Keratinocyte (primary cell): Measurements from ENCODE around the gene GRK4. TPM values are rescaled to one million over a fixed set of nuclear protein-coding genes. Genes with fewer than 3 reads are reported as not detected.

Source experiments
- DNase-seq: peaks from one replicate; pipeline ENCODE4 v3.0.0-alpha.2; 2011; ENCODE audit warnings: low read depth, missing footprints, low spot score
- FAIRE-seq: peaks from 2 replicates; lab custom pipeline; 2011; peaks lifted over from hg19 to GRCh38; lab: Jason Lieb, UNC
- H2AFZ ChIP-seq: 2 replicates; pipeline ENCODE4 v1.6.0; 2012; ENCODE audit warnings: low read length, control low read depth, inconsistent platforms; ENCODE audit not compliant: control insufficient read depth
- H3K27ac ChIP-seq: 2 replicates; pipeline ENCODE4 v1.5.1; 2011; ENCODE audit warnings: low read length; ENCODE audit not compliant: control insufficient read depth, insufficient read depth
- H3K27me3 ChIP-seq: 3 replicates; pipeline ENCODE4 v1.6.0; 2011; ENCODE audit warnings: low read length; ENCODE audit not compliant: control insufficient read depth, insufficient read depth; ENCODE audit errors: extremely low read depth
- H3K36me3 ChIP-seq, 2 experiments: 2 replicates in 1 of 2; 3 replicates in 1 of 2; pipeline ENCODE4 v1.5.1; 2011; ENCODE audit warnings: low read length in 2 of 2, mild to moderate bottlenecking in 1 of 2; ENCODE audit not compliant: control insufficient read depth in 2 of 2, insufficient read depth in 2 of 2; ENCODE audit errors: extremely low read depth in 1 of 2
- H3K4me1 ChIP-seq: 3 replicates; pipeline ENCODE4 v1.5.1; 2011; ENCODE audit warnings: low read length; ENCODE audit not compliant: control insufficient read depth, insufficient read depth; ENCODE audit errors: extremely low read depth
- H3K4me2 ChIP-seq: 3 replicates; pipeline ENCODE4 v1.6.0; 2011; ENCODE audit warnings: low read depth, low read length; ENCODE audit not compliant: control insufficient read depth, insufficient read depth; ENCODE audit errors: extremely low read depth
- H3K4me3 ChIP-seq, 3 experiments: fragments of 200-600 bp in 1 of 3; sonication (generic) in 1 of 3; 2 replicates in 2 of 3; 3 replicates in 1 of 3; pipeline ENCODE4 v1.5.1; 2011 to 2016; ENCODE audit warnings: low read length in 3 of 3, mild to moderate bottlenecking in 3 of 3, control low read depth in 2 of 3, inconsistent platforms in 1 of 3, low read depth in 1 of 3, mixed read lengths in 1 of 3, mixed run types in 1 of 3, moderate library complexity in 1 of 3; ENCODE audit not compliant: control insufficient read depth in 2 of 3, insufficient read depth in 2 of 3; ENCODE audit errors: extremely low read depth in 1 of 3
- H3K79me2 ChIP-seq: 2 replicates; pipeline ENCODE4 v1.6.0; 2012; ENCODE audit warnings: low read length; ENCODE audit not compliant: control insufficient read depth, insufficient read depth
- H3K9ac ChIP-seq: 3 replicates; pipeline ENCODE4 v1.6.0; 2011; ENCODE audit warnings: low read length; ENCODE audit not compliant: control insufficient read depth, insufficient read depth; ENCODE audit errors: extremely low read depth
- H3K9me1 ChIP-seq: 3 replicates; pipeline ENCODE4 v1.6.0; 2011; ENCODE audit warnings: low read length; ENCODE audit not compliant: control insufficient read depth, insufficient read depth; ENCODE audit errors: extremely low read depth
- H3K9me3 ChIP-seq: 2 replicates; pipeline ENCODE4 v1.5.1; 2012; ENCODE audit warnings: low read depth, low read length; ENCODE audit not compliant: control insufficient read depth
- H4K20me1 ChIP-seq: 3 replicates; pipeline ENCODE4 v1.6.0; 2011; ENCODE audit warnings: low read length; ENCODE audit not compliant: control insufficient read depth, insufficient read depth; ENCODE audit errors: extremely low read depth
- EZH2 ChIP-seq: IDR thresholded peaks from one replicate; pipeline ENCODE4 v1.6.1; 2012; ENCODE audit warnings: inconsistent platforms, mild to moderate bottlenecking, low read length, moderate library complexity
- dilution Hi-C: fragments of 300-500 bp; cut with MboI; formaldehyde crosslinking; loops from one replicate; pipeline ENCODE4 v1.7.0; 2020; ENCODE audit warnings: low sequenced_read_pairs; ENCODE audit not compliant: extremely low pct_ligation_motif_present
- polyA plus RNA-seq, 5 experiments: library from polyadenylated mRNA; depleted of rRNA in 3 of 5; stranded (reverse) in 3 of 5; stranded (forward) in 1 of 5; unstranded in 1 of 5; fragments of >200 nt; gene quantifications; 1 replicate in 1 of 5; 2 replicates in 3 of 5; 3 replicates in 1 of 5; pipeline versions ENCODE4 v1.2.1 to v1.2.3, GENCODE V29; 2011 to 2012; ENCODE audit warnings: missing spikeins in 2 of 5, low read depth in 1 of 5, low replicate concordance in 1 of 5
- TF ChIP-seq, protein P1 (sequence below), 3 experiments: IDR thresholded peaks in 1 of 3; conservative IDR thresholded peaks in 1 of 3; optimal IDR thresholded peaks in 1 of 3; 2 replicates in 2 of 3; 3 replicates in 1 of 3; pipeline versions ENCODE3 to v1.5.1; 2011; ENCODE audit warnings: low read length in 3 of 3, mild to moderate bottlenecking in 3 of 3, moderate library complexity in 2 of 3, control low read depth in 1 of 3, inconsistent platforms in 1 of 3; ENCODE audit not compliant: insufficient read depth in 2 of 3; ENCODE audit errors: extremely low read depth in 1 of 3

The GRK4 gene
- polyA plus RNA-seq, 1 donor (not counting 4 experiments of a cell fraction or from before 2014, with no cell fraction given) = 4.3 TPM

DNA sequence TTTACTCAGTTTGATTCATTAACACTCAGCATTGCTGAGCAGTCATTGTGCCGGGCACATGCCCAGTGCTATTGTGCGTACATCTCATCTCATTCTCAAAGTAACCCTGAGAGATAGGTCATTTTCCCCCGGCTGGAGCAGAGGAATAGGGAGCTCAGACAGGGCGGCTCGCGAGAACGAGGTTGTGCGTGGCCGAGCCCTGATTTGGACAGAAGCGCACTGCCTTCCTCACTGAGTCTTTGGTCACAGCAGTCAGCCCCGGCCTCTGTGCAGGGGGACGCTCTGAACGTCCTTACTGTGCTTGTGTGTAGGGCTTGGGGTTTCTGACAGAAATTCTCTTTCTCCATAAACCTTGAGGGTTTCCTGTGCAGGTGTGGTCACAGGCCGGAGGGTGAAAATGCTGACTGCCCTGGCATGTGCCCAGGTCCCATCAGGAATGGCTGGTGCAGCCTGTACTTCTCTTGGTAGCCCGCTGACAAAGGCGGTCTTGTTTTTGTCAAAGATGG is 39.6 kb upstream of the GRK4 start:
- no peaks in the 10 kb centered on the region for H3K27me3 ChIP-seq
- H4K20me1 ChIP-seq = no peaks in the 10 kb centered on the region
- H3K9ac ChIP-seq = no peak overlapping the region
- no peak overlapping the region for H3K4me2 ChIP-seq
- no peak for DNase-seq
- no peaks in the 10 kb centered on the region for H3K9me1 ChIP-seq
- TF ChIP-seq EZH2 = no peak
- TF ChIP-seq, protein P1, sequence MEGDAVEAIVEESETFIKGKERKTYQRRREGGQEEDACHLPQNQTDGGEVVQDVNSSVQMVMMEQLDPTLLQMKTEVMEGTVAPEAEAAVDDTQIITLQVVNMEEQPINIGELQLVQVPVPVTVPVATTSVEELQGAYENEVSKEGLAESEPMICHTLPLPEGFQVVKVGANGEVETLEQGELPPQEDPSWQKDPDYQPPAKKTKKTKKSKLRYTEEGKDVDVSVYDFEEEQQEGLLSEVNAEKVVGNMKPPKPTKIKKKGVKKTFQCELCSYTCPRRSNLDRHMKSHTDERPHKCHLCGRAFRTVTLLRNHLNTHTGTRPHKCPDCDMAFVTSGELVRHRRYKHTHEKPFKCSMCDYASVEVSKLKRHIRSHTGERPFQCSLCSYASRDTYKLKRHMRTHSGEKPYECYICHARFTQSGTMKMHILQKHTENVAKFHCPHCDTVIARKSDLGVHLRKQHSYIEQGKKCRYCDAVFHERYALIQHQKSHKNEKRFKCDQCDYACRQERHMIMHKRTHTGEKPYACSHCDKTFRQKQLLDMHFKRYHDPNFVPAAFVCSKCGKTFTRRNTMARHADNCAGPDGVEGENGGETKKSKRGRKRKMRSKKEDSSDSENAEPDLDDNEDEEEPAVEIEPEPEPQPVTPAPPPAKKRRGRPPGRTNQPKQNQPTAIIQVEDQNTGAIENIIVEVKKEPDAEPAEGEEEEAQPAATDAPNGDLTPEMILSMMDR (optimal IDR thresholded peaks at IDR 0.05 in 1 of 3, IDR thresholded peaks at IDR 0.05 in 1 of 3, conservative IDR thresholded peaks at IDR 0.05 in 1 of 3; ENCODE audit: extremely low read depth in 1 of 3, insufficient read depth in 2 of 3, low read length in 3 of 3) = no peak
- H3K79me2 ChIP-seq = peaks cover 3% of the 10 kb centered on the region
- no peak overlapping the region for H3K4me3 ChIP-seq
- FAIRE-seq = no peak
- H3K36me3 ChIP-seq = peaks cover 19 to 26% of the 10 kb centered on the region in 2 experiments
- dilution Hi-C loops = no loop called here
- peaks cover 11% of the 10 kb centered on the region for H3K4me1 ChIP-seq
- no peak overlapping the region for H2AFZ ChIP-seq
- H3K27ac ChIP-seq = peak overlapping the region; percentile 31
- H3K9me3 ChIP-seq = no peaks in the 10 kb centered on the region

DNA sequence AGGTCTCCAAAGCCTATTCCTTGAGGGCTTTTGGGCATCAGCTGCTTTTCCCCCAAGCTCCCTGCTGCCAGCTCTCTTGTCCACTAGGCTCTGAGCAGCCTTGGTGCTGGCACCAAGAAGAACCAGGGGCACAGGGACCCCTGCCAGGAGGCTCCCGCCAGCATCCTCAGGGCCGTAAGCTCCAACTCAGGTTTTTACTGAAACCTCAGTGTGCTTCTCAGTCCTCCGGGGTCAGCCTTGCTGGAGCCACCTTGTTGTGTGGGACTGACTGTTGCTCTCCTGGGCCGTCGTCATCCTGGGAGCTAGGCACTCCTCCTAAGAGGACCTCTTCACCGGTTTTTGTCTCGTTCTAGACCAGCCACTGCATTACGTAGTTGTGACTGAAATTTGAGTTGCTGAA is 39.1 kb upstream of the GRK4 start:
- dilution Hi-C loops = no loop called here
- TF ChIP-seq, protein P1 (optimal IDR thresholded peaks at IDR 0.05 in 1 of 3, IDR thresholded peaks at IDR 0.05 in 1 of 3, conservative IDR thresholded peaks at IDR 0.05 in 1 of 3; ENCODE audit: extremely low read depth in 1 of 3, insufficient read depth in 2 of 3, low read length in 3 of 3) = no peak
- TF ChIP-seq EZH2 = no peak
- no peak for DNase-seq
- Histone ChIP-seq H3K4me3 (no peak overlapping the region), H2AFZ (no peak overlapping the region), H3K27me3 (no peaks in the 10 kb centered on the region), H3K9me1 (no peaks in the 10 kb centered on the region), H3K9me3 (no peaks in the 10 kb centered on the region), H3K4me2 (no peak overlapping the region), H4K20me1 (no peaks in the 10 kb centered on the region), H3K36me3 (peaks cover 23 to 28% of the 10 kb centered on the region in 2 experiments), H3K9ac (no peak overlapping the region), H3K79me2 (peaks cover 2% of the 10 kb centered on the region), H3K27ac (no peak overlapping the region), H3K4me1 (peaks cover 11% of the 10 kb centered on the region)
- no peak for FAIRE-seq
